Sigmoid colon (tissue), 7 donors: ENCODE results near the gene MRTO4. TPM values are rescaled to one million over a fixed set of nuclear protein-coding genes. Genes with fewer than 3 reads are reported as not detected.
A peak's percentile ranks its signal among the peaks of the same experiment; 100 is the strongest.
"Not testable (repeated sequence)": the region's sequence is repeated elsewhere in the genome, so short reads cannot be mapped to it uniquely, and the experiment has no call there.

Source experiments
- DNase-seq: peaks from one replicate; pipeline ENCODE4 v3.0.0-alpha.2; 2019
- H3K27ac ChIP-seq, 4 donors: fragments of 200-600 bp; sonication (generic); one replicate each; pipeline ENCODE4 v1.5.1; 2016 to 2019; ENCODE audit warnings: mild to moderate bottlenecking in 1 of 4
- H3K27me3 ChIP-seq, 3 donors: fragments of 200-600 bp; sonication (generic); one replicate each; pipeline ENCODE4 v1.5.1; 2019; ENCODE audit warnings: mild to moderate bottlenecking in 1 of 3
- H3K36me3 ChIP-seq, 4 donors: fragments of 200-600 bp; sonication (generic); one replicate each; pipeline ENCODE4 v1.5.1; 2016 to 2019
- H3K4me1 ChIP-seq, 4 donors: fragments of 200-600 bp; sonication (generic); one replicate each; pipeline ENCODE4 v1.5.1; 2017 to 2019
- H3K4me3 ChIP-seq, 4 donors: fragments of 200-600 bp; sonication (generic); one replicate each; pipeline ENCODE4 v1.5.1; 2017 to 2019; ENCODE audit warnings: mild to moderate bottlenecking in 2 of 4, moderate library complexity in 1 of 4
- H3K9me3 ChIP-seq, 4 donors: fragments of 200-600 bp in 3 of 4; sonication (generic) in 3 of 4; one replicate each; pipeline versions ENCODE4 v1.5.1 to v1.6.1; 2013 to 2019
- CTCF ChIP-seq, 4 experiments: fragments of 450-650 bp in 3 of 4; fragments of 200-600 bp in 1 of 4; IDR thresholded peaks; one replicate each; pipeline ENCODE4 v1.5.1; 2016 to 2019; ENCODE audit warnings: antibody characterized with exemption in 4 of 4, mild to moderate bottlenecking in 3 of 4, moderate library complexity in 2 of 4
- EP300 ChIP-seq, 4 donors: sonication (generic); formaldehyde crosslinking; IDR thresholded peaks; one replicate each; pipeline ENCODE4 v1.6.1; 2017; ENCODE audit warnings: antibody characterized with exemption in 4 of 4
- POLR2A ChIP-seq, 2 donors: fragments of 450-650 bp; IDR thresholded peaks; one replicate each; pipeline ENCODE4 v1.6.1; 2016; ENCODE audit warnings: antibody characterized with exemption in 2 of 2, mild to moderate bottlenecking in 2 of 2, moderate library complexity in 2 of 2
- POLR2AphosphoS5 ChIP-seq, 4 donors: sonication (generic); formaldehyde crosslinking; IDR thresholded peaks; one replicate each; pipeline ENCODE4 v1.6.1; 2017; ENCODE audit warnings: antibody characterized with exemption in 4 of 4
- WGBS, 2 donors: extraction: QIAGEN DNeasy Blood & Tissue Kit; methylation state at CpG; one replicate each; pipeline ENCODE4 v1.1.7; 2013; 5-methylcytosine and 5-hydroxymethylcytosine counted together
- intact Hi-C: fragments of 100-400 bp; cut with DNase I; formaldehyde crosslinking; loops from one replicate; pipeline ENCODE4 v1.15.1; 2023
- polyA plus RNA-seq, 3 donors: library from polyadenylated mRNA; stranded (reverse); fragments of 200-250 nt; gene quantifications; one replicate each; pipeline ENCODE4 v1.2.3, GENCODE V29; 2013
- total RNA-seq, 4 donors: library from RNA; depleted of rRNA; stranded (reverse); fragments of >200 nt; gene quantifications; one replicate each; pipeline ENCODE4 v1.1.0, GENCODE V29; 2016
- donor health status: healthy with polysubstance abuse.
- donor health status: Bipolar disorder and iron deficiency.
- donor health status: healthy.

MRTO4 gene
- total and polyA plus RNA-seq, 7 donors: 10.8 to 44.1 (median 15.0) TPM

- intact Hi-C loops: no loop called here
- DNase-seq: no peak
- Histone ChIP-seq H3K27me3 (peaks cover 0 to 16% (median 0%) of the 10 kb centered on the region in 3 donors), H3K4me1 (peaks cover 0 to 3% (median 0%) of the 10 kb centered on the region in 4 donors), H3K4me3 (no peak overlapping the region), H3K9me3 (peaks cover 0 to 1% (median 0%) of the 10 kb centered on the region in 4 donors), H3K36me3 (no peaks in the 10 kb centered on the region), H3K27ac (no peak overlapping the region)
- no peak for TF ChIP-seq EP300 (IDR thresholded peaks at IDR 0.05)
- TF ChIP-seq POLR2A (IDR thresholded peaks at IDR 0.05): no peak
- no peak for TF ChIP-seq POLR2AphosphoS5 (IDR thresholded peaks at IDR 0.05)
- TF ChIP-seq CTCF (IDR thresholded peaks at IDR 0.05): no peak
- WGBS, 2 donors: 77 to 92% methylated on average over 5 of the region's 5 CpGs
These were observed 23.0 kb downstream of the MRTO4 start for GRCh38 chr1:19274636-19275035.

GRCh38 chr1:19283891-19284290 lies 32.3 kb downstream of the MRTO4 start:
- Histone ChIP-seq H3K9me3 (no peaks in the 10 kb centered on the region), H3K4me3 (no peak overlapping the region), H3K4me1 (peaks cover 0 to 7% (median 2%) of the 10 kb centered on the region in 4 donors), H3K27ac (no peak overlapping the region), H3K36me3 (no peaks in the 10 kb centered on the region), H3K27me3 (no peaks in the 10 kb centered on the region)
- intact Hi-C loops: no loop called here
- TF ChIP-seq EP300 (IDR thresholded peaks at IDR 0.05) (no peak), POLR2A (IDR thresholded peaks at IDR 0.05) (no peak)
- WGBS, 2 donors: 96 to 98% methylated on average over 9 of the region's 9 CpGs
- peak; percentile 33 for DNase-seq

GRCh38 chr1:19284881-19285280 lies 33.3 kb downstream of the MRTO4 start:
- H3K36me3 ChIP-seq: no peaks in the 10 kb centered on the region
- H3K27ac ChIP-seq: no peak overlapping the region
- H3K4me1 ChIP-seq: peaks cover 0 to 10% (median 3%) of the 10 kb centered on the region in 4 donors
- DNase-seq: peak; percentile 29
- intact Hi-C loops: no loop called here
- 88 to 92% methylated on average over 8 of the region's 8 CpGs for WGBS, 2 donors
- H3K4me3 ChIP-seq: no peak overlapping the region
- H3K27me3 ChIP-seq: no peaks in the 10 kb centered on the region
- no peaks in the 10 kb centered on the region for H3K9me3 ChIP-seq
- TF ChIP-seq POLR2A (IDR thresholded peaks at IDR 0.05) (no peak), CTCF (IDR thresholded peaks at IDR 0.05) (no peak)

- DNase-seq: peak; percentile 8
- H3K36me3 ChIP-seq, intact Hi-C loops, H3K4me1 ChIP-seq, H3K9me3 ChIP-seq, H3K4me3 ChIP-seq, H3K27ac ChIP-seq, H3K27me3 ChIP-seq: not testable (repeated sequence)
- WGBS, 2 donors: 71 to 80% methylated on average over 3 of the region's 3 CpGs
These were observed 33.8 kb downstream of the MRTO4 start for GRCh38 chr1:19285366-19285765.

GRCh38 chr1:19285807-19286206 lies 34.2 kb downstream of the MRTO4 start:
- peak; percentile 53 for DNase-seq
- H3K4me3 ChIP-seq, H3K36me3 ChIP-seq, intact Hi-C loops, H3K27ac ChIP-seq, H3K4me1 ChIP-seq, H3K9me3 ChIP-seq, H3K27me3 ChIP-seq: not testable (repeated sequence)
- 49 to 70% methylated on average over 3 of the region's 3 CpGs for WGBS, 2 donors

- intact Hi-C loops: no loop called here
- Histone ChIP-seq H3K4me1 (peaks cover 0 to 10% (median 3%) of the 10 kb centered on the region in 4 donors), H3K36me3 (no peaks in the 10 kb centered on the region), H3K9me3 (no peaks in the 10 kb centered on the region), H3K27ac (no peak overlapping the region), H3K4me3 (no peak overlapping the region), H3K27me3 (no peaks in the 10 kb centered on the region)
- peak; percentile 50 for DNase-seq
- 24 to 76% methylated on average over 13 of the region's 13 CpGs for WGBS, 2 donors
- TF ChIP-seq CTCF (IDR thresholded peaks at IDR 0.05) (no peak), POLR2A (IDR thresholded peaks at IDR 0.05) (no peak)
These were observed 36.0 kb downstream of the MRTO4 start for GRCh38 chr1:19287436-19288185.

GRCh38 chr1:19288324-19289241 lies 37.0 kb downstream of the MRTO4 start, which contains the start of gene AKR7A3:
TSS of gene AKR7A3 (minus strand) at chr1:19288770. CDS start at chr1:19288709, 61 bp downstream.
- intact Hi-C loops, H3K9me3 ChIP-seq, H3K36me3 ChIP-seq, H3K4me1 ChIP-seq, H3K27ac ChIP-seq, H3K27me3 ChIP-seq: not testable (repeated sequence)
- 4 to 18% methylated on average over 74 to 75 of the region's 82 CpGs for WGBS, 2 donors
- peak within 1 kb of the TSS; percentile 2 to 50 (median 42) for H3K4me3 ChIP-seq
- peak; percentile 65 for DNase-seq
